Smooth muscle cell (in vitro differentiated cells): ENCODE data around the gene LARGE1. TPM values are rescaled to one million over a fixed set of nuclear protein-coding genes. Genes with fewer than 3 reads are reported as not detected.
A peak's percentile ranks its signal among the peaks of the same experiment; 100 is the strongest.

Experiments
- DNase-seq: peaks from one replicate; lab custom pipeline; 2025; ENCODE audit not compliant: unreplicated experiment; lab: John Stamatoyannopoulos, UW
- H2AFZ ChIP-seq: fragments of 200-600 bp; sonication (generic); 2 replicates; pipeline ENCODE4 v1.6.0; 2016; ENCODE audit warnings: antibody characterized with exemption, low read depth, mild to moderate bottlenecking
- H3F3A ChIP-seq: fragments of 200-600 bp; sonication (generic); 2 replicates; pipeline ENCODE4 v1.6.0; 2017; ENCODE audit warnings: antibody characterized with exemption, low read depth
- H3K27ac ChIP-seq: fragments of 200-600 bp; sonication (generic); 2 replicates; pipeline ENCODE4 v1.5.1; 2016; ENCODE audit warnings: low read depth, mild to moderate bottlenecking
- H3K27me3 ChIP-seq: fragments of 200-600 bp; sonication (generic); 2 replicates; pipeline ENCODE4 v1.6.1; 2016; ENCODE audit warnings: low read depth, mild to moderate bottlenecking
- H3K36me3 ChIP-seq: fragments of 200-600 bp; sonication (generic); 2 replicates; pipeline ENCODE4 v1.5.1; 2016; ENCODE audit warnings: low read depth
- H3K4me1 ChIP-seq: fragments of 200-600 bp; sonication (generic); 2 replicates; pipeline ENCODE4 v1.5.1; 2016; ENCODE audit warnings: low read depth
- H3K4me2 ChIP-seq: fragments of 200-600 bp; sonication (generic); 2 replicates; pipeline ENCODE4 v1.6.0; 2016; ENCODE audit warnings: mild to moderate bottlenecking
- H3K4me3 ChIP-seq: fragments of 200-600 bp; sonication (generic); 2 replicates; pipeline ENCODE4 v1.5.1; 2016; ENCODE audit warnings: mild to moderate bottlenecking
- H3K79me2 ChIP-seq: fragments of 200-600 bp; sonication (generic); 2 replicates; pipeline ENCODE4 v1.6.0; 2016; ENCODE audit warnings: low read depth, mild to moderate bottlenecking
- H3K9ac ChIP-seq: fragments of 200-600 bp; sonication (generic); 2 replicates; pipeline ENCODE4 v1.6.0; 2016; ENCODE audit warnings: low read depth
- H3K9me3 ChIP-seq: fragments of 200-600 bp; sonication (generic); replicated peaks from 2 replicates; pipeline ENCODE4 v1.5.1; 2016; ENCODE audit warnings: low read depth
- H4K20me1 ChIP-seq: fragments of 200-600 bp; sonication (generic); 2 replicates; pipeline ENCODE4 v1.6.0; 2016; ENCODE audit warnings: low read depth
- WGBS: methylation state at CpG from one replicate; pipeline ENCODE4 v1.1.7; 2016; ENCODE audit warnings: low lambda C conversion rate; 5-methylcytosine and 5-hydroxymethylcytosine counted together
- polyA plus RNA-seq: library from polyadenylated mRNA; unstranded; fragments of >200 nt; fragmentation: Nextera tagmentation; extraction: Ambion mirVana; gene quantifications from 2 replicates; pipeline ENCODE4 v1.2.1, GENCODE V29; 2016
- total RNA-seq: library from RNA; depleted of rRNA; stranded (reverse); fragments of >200 nt; gene quantifications from 2 replicates; pipeline ENCODE4 v1.2.3, GENCODE V29; 2014
- TF ChIP-seq, protein P1 (sequence below): fragments of 200-600 bp; sonication (generic); IDR thresholded peaks from 2 replicates; pipeline ENCODE4 v1.5.1; 2017; ENCODE audit warnings: borderline replicate concordance, mild to moderate bottlenecking, antibody characterized with exemption; ENCODE audit not compliant: insufficient read depth, poor library complexity, severe bottlenecking

LARGE1 gene
- total and polyA plus RNA-seq, 2 experiments from 2014 or later = 11.9 to 18.0 TPM

DNA sequence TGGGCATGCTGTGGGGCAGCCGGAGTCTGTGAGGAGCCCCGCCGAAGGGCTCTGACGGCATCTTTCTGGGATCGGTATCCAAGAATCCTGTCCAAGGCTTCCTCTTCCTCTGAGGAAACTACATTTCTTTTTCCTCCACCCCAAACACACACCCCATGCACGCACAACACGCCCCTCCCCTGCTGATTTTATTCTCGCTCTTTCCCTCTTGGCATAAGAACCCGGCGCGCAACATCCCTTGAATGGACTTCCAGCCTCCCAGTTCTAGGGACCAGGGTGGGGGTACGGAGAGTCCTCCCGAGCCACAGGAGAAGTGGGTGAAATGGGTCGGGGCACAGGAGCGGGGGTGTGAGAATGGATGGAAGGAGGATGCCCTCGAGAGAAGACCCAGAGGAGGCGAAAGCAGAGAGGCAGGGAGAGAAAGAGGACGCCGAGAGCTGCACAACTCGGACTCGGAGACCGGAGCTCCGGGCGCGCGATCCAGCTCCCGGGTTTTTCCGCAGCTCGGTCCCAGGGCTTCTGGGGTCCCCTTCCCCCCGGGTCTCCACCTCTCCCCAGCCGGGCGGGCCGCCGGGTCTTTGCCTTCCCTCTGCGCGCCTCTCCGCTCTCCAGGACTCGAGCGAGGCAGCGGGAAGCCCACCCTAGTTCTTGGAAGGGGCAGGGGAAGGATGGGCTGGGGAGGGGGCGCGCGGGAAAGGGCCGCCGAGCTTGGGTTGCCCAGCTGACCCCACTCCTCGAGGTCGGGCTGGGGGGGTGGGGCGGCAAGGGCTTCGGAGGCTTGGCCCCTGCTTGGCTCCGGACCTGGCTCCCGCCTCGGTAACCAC is 1.5 kb upstream of the LARGE1 start:
- Histone ChIP-seq H3F3A (no peaks in the 10 kb centered on the region), H3K36me3 (no peaks in the 10 kb centered on the region), H4K20me1 (peaks cover 34% of the 10 kb centered on the region), H3K4me3 (peak overlapping the region; percentile 70), H3K4me1 (peaks cover 21% of the 10 kb centered on the region), H3K27ac (peak overlapping the region; percentile 12), H3K9ac (peak overlapping the region; percentile 24), H3K79me2 (peaks cover 6% of the 10 kb centered on the region), H3K27me3 (peaks cover 5% of the 10 kb centered on the region), H2AFZ (peak overlapping the region; percentile 97), H3K9me3 (no peaks in the 10 kb centered on the region), H3K4me2 (peak overlapping the region; percentile 91)
- peak; percentile 78 for DNase-seq
- TF ChIP-seq, protein P1, sequence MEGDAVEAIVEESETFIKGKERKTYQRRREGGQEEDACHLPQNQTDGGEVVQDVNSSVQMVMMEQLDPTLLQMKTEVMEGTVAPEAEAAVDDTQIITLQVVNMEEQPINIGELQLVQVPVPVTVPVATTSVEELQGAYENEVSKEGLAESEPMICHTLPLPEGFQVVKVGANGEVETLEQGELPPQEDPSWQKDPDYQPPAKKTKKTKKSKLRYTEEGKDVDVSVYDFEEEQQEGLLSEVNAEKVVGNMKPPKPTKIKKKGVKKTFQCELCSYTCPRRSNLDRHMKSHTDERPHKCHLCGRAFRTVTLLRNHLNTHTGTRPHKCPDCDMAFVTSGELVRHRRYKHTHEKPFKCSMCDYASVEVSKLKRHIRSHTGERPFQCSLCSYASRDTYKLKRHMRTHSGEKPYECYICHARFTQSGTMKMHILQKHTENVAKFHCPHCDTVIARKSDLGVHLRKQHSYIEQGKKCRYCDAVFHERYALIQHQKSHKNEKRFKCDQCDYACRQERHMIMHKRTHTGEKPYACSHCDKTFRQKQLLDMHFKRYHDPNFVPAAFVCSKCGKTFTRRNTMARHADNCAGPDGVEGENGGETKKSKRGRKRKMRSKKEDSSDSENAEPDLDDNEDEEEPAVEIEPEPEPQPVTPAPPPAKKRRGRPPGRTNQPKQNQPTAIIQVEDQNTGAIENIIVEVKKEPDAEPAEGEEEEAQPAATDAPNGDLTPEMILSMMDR = no peak
- under 1% methylated on average over 38 of the region's 52 CpGs for whole genome bisulfite sequencing

DNA sequence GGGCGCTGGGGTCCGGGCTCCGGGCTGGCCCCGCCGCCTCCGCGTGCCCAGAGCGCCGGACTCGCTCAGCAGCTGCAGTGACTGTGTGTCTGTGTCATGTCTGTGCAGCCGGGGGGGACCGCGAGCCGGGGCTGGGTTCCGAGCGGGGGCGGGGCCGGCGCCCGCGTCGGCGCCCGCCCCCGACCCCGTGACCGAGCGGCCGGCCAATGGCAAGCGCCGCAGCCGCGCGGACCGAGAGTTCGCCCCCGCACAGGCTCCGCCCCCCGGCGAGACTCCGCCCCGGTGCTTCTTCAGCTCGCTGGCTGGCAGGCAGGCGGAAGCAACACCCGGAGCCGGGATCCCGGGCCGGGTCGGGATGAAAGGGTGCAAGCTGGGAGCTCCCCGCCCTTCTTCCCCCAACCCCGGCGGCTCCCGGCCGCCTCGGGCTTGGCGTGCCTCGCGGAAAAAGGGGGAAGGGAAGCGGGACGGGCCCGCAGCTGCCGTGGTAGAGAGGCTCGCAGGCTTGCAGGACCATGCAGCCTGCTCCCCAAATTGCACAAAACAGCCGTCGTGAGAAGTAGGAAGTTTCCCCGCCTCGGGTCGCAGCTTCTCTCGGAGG is 750 bp upstream of the LARGE1 start:
- under 1% methylated on average over 30 of the region's 69 CpGs for WGBS
- Histone ChIP-seq H3K27ac (peak overlapping the region; percentile 12), H3F3A (no peaks in the 10 kb centered on the region), H3K4me3 (peak overlapping the region; percentile 70), H3K9me3 (no peaks in the 10 kb centered on the region), H2AFZ (peak overlapping the region; percentile 97), H3K27me3 (peaks cover 5% of the 10 kb centered on the region), H4K20me1 (peaks cover 41% of the 10 kb centered on the region), H3K4me1 (peaks cover 21% of the 10 kb centered on the region), H3K36me3 (no peaks in the 10 kb centered on the region), H3K79me2 (peaks cover 13% of the 10 kb centered on the region), H3K9ac (peak overlapping the region; percentile 24), H3K4me2 (peak overlapping the region; percentile 91)
- peak; percentile 95 for DNase-seq
- TF ChIP-seq, protein P1 = no peak

DNA sequence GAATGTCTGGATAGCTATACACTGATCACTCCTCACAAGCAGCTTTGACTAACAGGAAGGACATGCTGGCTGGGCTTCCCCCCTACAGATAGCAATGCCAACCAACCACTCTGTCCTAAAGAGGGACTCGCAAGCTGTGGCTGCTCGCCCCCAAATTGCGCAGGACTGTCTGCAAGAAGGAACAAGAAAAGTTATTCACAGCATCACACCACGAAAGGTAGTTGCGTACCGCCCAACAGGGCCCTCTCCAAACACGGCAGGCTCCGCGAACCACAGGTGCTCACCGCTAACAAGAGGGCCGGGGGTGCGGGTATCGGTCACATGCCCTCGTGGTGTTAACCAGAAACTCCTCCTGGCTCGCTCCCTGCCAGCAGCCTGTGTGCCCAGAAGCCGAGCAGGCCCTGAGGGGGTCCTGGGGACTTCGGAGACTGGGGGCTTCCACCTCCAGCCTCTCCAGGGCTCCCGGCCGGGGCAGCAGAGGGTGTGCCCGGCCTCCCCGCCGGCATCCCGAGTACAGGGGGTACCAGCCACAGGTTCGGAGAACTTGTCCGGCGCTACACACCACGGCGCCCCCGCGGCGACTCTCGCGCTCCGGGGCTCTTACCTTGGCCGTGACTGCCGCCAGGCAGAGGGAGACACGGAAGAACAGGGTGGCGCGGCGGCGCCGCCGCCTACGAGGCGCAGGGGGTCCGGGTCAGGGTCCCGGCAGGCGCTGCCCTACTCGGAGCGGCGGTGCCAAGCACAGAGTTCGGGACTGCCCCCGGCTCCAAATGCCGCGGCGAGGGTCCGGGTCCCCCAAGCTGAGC is 682 bp downstream of the LARGE1 start:
- Histone ChIP-seq H3F3A (no peaks in the 10 kb centered on the region), H3K4me2 (peak overlapping the region; percentile 98), H3K9me3 (no peaks in the 10 kb centered on the region), H2AFZ (peak overlapping the region; percentile 79), H3K36me3 (no peaks in the 10 kb centered on the region), H3K79me2 (peaks cover 23% of the 10 kb centered on the region), H3K4me1 (peaks cover 21% of the 10 kb centered on the region), H4K20me1 (peaks cover 54% of the 10 kb centered on the region), H3K9ac (peak overlapping the region; percentile 67), H3K4me3 (peak overlapping the region; percentile 79), H3K27me3 (no peaks in the 10 kb centered on the region), H3K27ac (no peak overlapping the region)
- WGBS = under 1% methylated on average over 56 of the region's 57 CpGs
- DNase-seq = no peak
- TF ChIP-seq, protein P1 = no peak
